Measurements from ENCODE around the gene AKAP10.
"Not testable (repeated sequence)": the region's sequence is repeated elsewhere in the genome, so short reads cannot be mapped to it uniquely, and the experiment has no call there.

Gene AKAP10

GRCh38 chr17:19978209-19978802 is 678 bp upstream of the AKAP10 start:
- DNase-seq: peak; percentile 84

- DNase-seq: no peak
Observed at GRCh38 chr17:19975601-19976000, 2.0 kb downstream of the AKAP10 start.

GRCh38 chr17:19973156-19973555 is 4.5 kb downstream of the AKAP10 start:
- no peak for DNase-seq

GRCh38 chr17:19962954-19963353 is 14.7 kb downstream of the AKAP10 start:
- DNase-seq: not testable (repeated sequence)

- DNase-seq: no peak
Observed at GRCh38 chr17:19958023-19958422, 19.6 kb downstream of the AKAP10 start.

- no peak for DNase-seq
Observed at GRCh38 chr17:19955099-19955498, 22.5 kb downstream of the AKAP10 start.

- not testable (repeated sequence) for DNase-seq
Observed at GRCh38 chr17:19951411-19951810, 26.2 kb downstream of the AKAP10 start.

- not testable (repeated sequence) for DNase-seq
Observed at GRCh38 chr17:19950624-19951195, 26.9 kb downstream of the AKAP10 start.

GRCh38 chr17:19948116-19948943 is 29.3 kb downstream of the AKAP10 start:
- DNase-seq: no peak

- DNase-seq: no peak
Observed at GRCh38 chr17:19946921-19947320, 30.7 kb downstream of the AKAP10 start.

GRCh38 chr17:19945009-19945626 is 32.5 kb downstream of the AKAP10 start:
- no peak for DNase-seq

- no peak for DNase-seq
Observed at GRCh38 chr17:19943599-19943998, 34.0 kb downstream of the AKAP10 start.

GRCh38 chr17:19943026-19943425 is 34.6 kb downstream of the AKAP10 start:
- no peak for DNase-seq

- DNase-seq: no peak
Observed at GRCh38 chr17:19940722-19941464, 36.7 kb downstream of the AKAP10 start.

GRCh38 chr17:19939993-19940721 is 37.5 kb downstream of the AKAP10 start:
- no peak for DNase-seq

- DNase-seq: no peak
Observed at GRCh38 chr17:19938736-19939135, 38.9 kb downstream of the AKAP10 start.

- DNase-seq: no peak
Observed at GRCh38 chr17:19937522-19937921, 40.1 kb downstream of the AKAP10 start.

GRCh38 chr17:19935169-19935568 is 42.5 kb downstream of the AKAP10 start:
- DNase-seq: no peak

- no peak for DNase-seq
Observed at GRCh38 chr17:19933628-19934027, 44.0 kb downstream of the AKAP10 start.

- no peak for DNase-seq
Observed at GRCh38 chr17:19933221-19933620, 44.4 kb downstream of the AKAP10 start.

- no peak for DNase-seq
Observed at GRCh38 chr17:19928299-19928698, 49.3 kb downstream of the AKAP10 start.
